ENCODE measurements around the gene TPSAB1.
"Not testable (repeated sequence)": the region's sequence is repeated elsewhere in the genome, so short reads cannot be mapped to it uniquely, and the experiment has no call there.

Gene TPSAB1

GRCh38 chr16:1240436-1240835, at the start of gene TPSAB1:
Gene TPSAB1, plus strand, starts transcription at chr16:1240705. Its CDS starts 234 bp downstream, at chr16:1240939.
- not testable (repeated sequence) for DNase-seq (ENCODE audit: low read depth in 2 of 3, low spot score in 1 of 3)

GRCh38 chr16:1190789-1191188, 49.7 kb upstream of the TPSAB1 start:
- DNase-seq (ENCODE audit: low read depth in 2 of 3, low spot score in 1 of 3): not testable (repeated sequence)

GRCh38 chr16:1192384-1193073, 48.0 kb upstream of the TPSAB1 start:
- DNase-seq (ENCODE audit: low read depth in 2 of 3, low spot score in 1 of 3): no peak

GRCh38 chr16:1193143-1193824, 47.2 kb upstream of the TPSAB1 start:
- no peak for DNase-seq (ENCODE audit: low read depth in 2 of 3, low spot score in 1 of 3)

- DNase-seq (ENCODE audit: low read depth in 2 of 3, low spot score in 1 of 3): no peak
Observed at GRCh38 chr16:1193825-1194581, 46.5 kb upstream of the TPSAB1 start.

- no peak for DNase-seq (ENCODE audit: low read depth in 2 of 3, low spot score in 1 of 3)
Observed at GRCh38 chr16:1194665-1195392, 45.7 kb upstream of the TPSAB1 start.

GRCh38 chr16:1195393-1195666, 45.2 kb upstream of the TPSAB1 start:
- DNase-seq (ENCODE audit: low read depth in 2 of 3, low spot score in 1 of 3): no peak

- no peak for DNase-seq (ENCODE audit: low read depth in 2 of 3, low spot score in 1 of 3)
Observed at GRCh38 chr16:1196494-1196893, 44.0 kb upstream of the TPSAB1 start.

- no peak for DNase-seq (ENCODE audit: low read depth in 2 of 3, low spot score in 1 of 3)
Observed at GRCh38 chr16:1197237-1197866, 43.2 kb upstream of the TPSAB1 start.

- DNase-seq (ENCODE audit: low read depth in 2 of 3, low spot score in 1 of 3): no peak
Observed at GRCh38 chr16:1198194-1198593, 42.3 kb upstream of the TPSAB1 start.

- DNase-seq (ENCODE audit: low read depth in 2 of 3, low spot score in 1 of 3): not testable (repeated sequence)
Observed at GRCh38 chr16:1198671-1199346, 41.7 kb upstream of the TPSAB1 start.

- no peak for DNase-seq (ENCODE audit: low read depth in 2 of 3, low spot score in 1 of 3)
Observed at GRCh38 chr16:1199347-1200013, 41.0 kb upstream of the TPSAB1 start.

GRCh38 chr16:1200014-1200627, 40.4 kb upstream of the TPSAB1 start:
- DNase-seq (ENCODE audit: low read depth in 2 of 3, low spot score in 1 of 3): no peak

- no peak for DNase-seq (ENCODE audit: low read depth in 2 of 3, low spot score in 1 of 3)
Observed at GRCh38 chr16:1201444-1201843, 39.1 kb upstream of the TPSAB1 start.

GRCh38 chr16:1202274-1202673, 38.2 kb upstream of the TPSAB1 start:
- no peak for DNase-seq (ENCODE audit: low read depth in 2 of 3, low spot score in 1 of 3)

- DNase-seq (ENCODE audit: low read depth in 2 of 3, low spot score in 1 of 3): no peak
Observed at GRCh38 chr16:1204933-1205332, 35.6 kb upstream of the TPSAB1 start.

- no peak for DNase-seq (ENCODE audit: low read depth in 2 of 3, low spot score in 1 of 3)
Observed at GRCh38 chr16:1206326-1206725, 34.2 kb upstream of the TPSAB1 start.

- no peak for DNase-seq (ENCODE audit: low read depth in 2 of 3, low spot score in 1 of 3)
Observed at GRCh38 chr16:1206786-1207185, 33.7 kb upstream of the TPSAB1 start.

GRCh38 chr16:1208239-1208830, 32.2 kb upstream of the TPSAB1 start:
- no peak for DNase-seq (ENCODE audit: low read depth in 2 of 3, low spot score in 1 of 3)

Data from stimulated activated CD4-positive, alpha-beta T cell treated with anti-CD3 and anti-CD28 coated beads, Interleukin-12 subunit alpha, Interleukin-12 subunit beta, amount 100 ng/mL, for 48 hours (primary cell).